Panc1 (cell line): Measurements from ENCODE around the gene IL1R2. TPM values are rescaled to one million over a fixed set of nuclear protein-coding genes. Genes with fewer than 3 reads are reported as not detected.

Source experiments
- ATAC-seq: fragments of 200-7000 bp; cut with Tn5 transposase; 2 replicates; pipeline ENCODE4 v1.9.1; 2020; ENCODE audit warnings: mild to moderate bottlenecking, moderate library complexity
- BruUV-seq: library from RNA; stranded (reverse); fragments of 400-500 nt; replicated peaks from 2 replicates; lab custom pipeline; 2021; lab: Mats Ljungman, UMichigan
- CTCF ChIA-PET: fragments of 300-600 bp; sonication (Branson Sonifier 250); formaldehyde crosslinking; loops from one replicate; lab custom pipeline; 2022; ENCODE audit warnings: antibody characterized with exemption; lab: Charles Lee
- POLR2A ChIA-PET: fragments of 300-600 bp; sonication (Branson Sonifier 250); formaldehyde crosslinking; loops from one replicate; lab custom pipeline; 2022; ENCODE audit warnings: antibody characterized with exemption; lab: Charles Lee
- DNase-seq: peaks from one replicate; pipeline ENCODE4 v3.0.0-alpha.2; 2010; ENCODE audit warnings: low read depth, low spot score
- H3K27ac ChIP-seq: 2 replicates; pipeline ENCODE4 v1.5.1; 2011; ENCODE audit warnings: mild to moderate bottlenecking, low read length, inconsistent platforms
- H3K27me3 ChIP-seq: fragments of 200-500 bp; sonication (Bioruptor generic); 2 replicates; pipeline ENCODE4 v1.6.0; 2014; ENCODE audit warnings: low read length, inconsistent platforms; ENCODE audit not compliant: control insufficient read depth, insufficient read depth
- H3K36me3 ChIP-seq: fragments of 200-500 bp; sonication (Bioruptor generic); 2 replicates; pipeline ENCODE4 v1.5.1; 2014; ENCODE audit warnings: inconsistent platforms, mild to moderate bottlenecking, low read length, moderate library complexity; ENCODE audit not compliant: control insufficient read depth, insufficient read depth
- H3K4me1 ChIP-seq: 2 replicates; pipeline ENCODE4 v1.5.1; 2011; ENCODE audit warnings: inconsistent platforms, mild to moderate bottlenecking, low read length, moderate library complexity; ENCODE audit not compliant: control insufficient read depth, insufficient read depth
- H3K4me3 ChIP-seq, 2 experiments: 2 replicates each; pipeline ENCODE4 v1.5.1; 2011 to 2012; ENCODE audit warnings: low read depth in 2 of 2, low read length in 2 of 2, mild to moderate bottlenecking in 2 of 2, inconsistent platforms in 1 of 2, moderate library complexity in 1 of 2
- H3K9me3 ChIP-seq: fragments of 200-500 bp; sonication (Bioruptor generic); 2 replicates; pipeline ENCODE4 v1.5.1; 2014; ENCODE audit warnings: low read depth, mild to moderate bottlenecking, inconsistent platforms, low read length, moderate library complexity; ENCODE audit not compliant: control insufficient read depth, insufficient read depth
- POLR2AphosphoS5 ChIP-seq: IDR thresholded peaks from 2 replicates; pipeline ENCODE4 v1.6.1; 2012; ENCODE audit warnings: mild to moderate bottlenecking, low read depth, low read length, moderate library complexity
- REST ChIP-seq, 2 experiments: IDR thresholded peaks; 2 replicates each; pipeline ENCODE4 v1.6.1; 2011 to 2012; ENCODE audit warnings: low read depth in 2 of 2, control low read depth in 1 of 2, low read length in 1 of 2, mild to moderate bottlenecking in 1 of 2, moderate library complexity in 1 of 2; ENCODE audit not compliant: insufficient read depth in 1 of 2
- SIN3A ChIP-seq: IDR thresholded peaks from 2 replicates; pipeline ENCODE4 v1.6.1; 2012; ENCODE audit warnings: low read depth, mild to moderate bottlenecking, low read length, moderate library complexity, borderline replicate concordance; ENCODE audit not compliant: insufficient read depth
- TCF7L2 ChIP-seq: IDR thresholded peaks from 2 replicates; pipeline ENCODE4 v1.6.1; 2011; ENCODE audit warnings: mild to moderate bottlenecking, low read depth, low read length, inconsistent platforms
- in situ Hi-C: cut with HindIII; loops from 2 replicates; pipeline ENCODE4 v1.10.0; 2016; ENCODE audit warnings: low sequenced_read_pairs, low pct_unique_long_range_greater_than_20kb
- intact Hi-C: fragments of 100-400 bp; cut with micrococcal nuclease; formaldehyde crosslinking; loops from one replicate; pipeline ENCODE4 v1.10.0; 2022; ENCODE audit not compliant: unreplicated experiment
- total RNA-seq: library from RNA; stranded (reverse); gene quantifications from one replicate; pipeline ENCODE4 v1.2.1, GENCODE V29; 2021; ENCODE audit not compliant: unreplicated experiment
- TF ChIP-seq, protein P1 (sequence below): fragments of 450-650 bp; IDR thresholded peaks from 2 replicates; pipeline ENCODE4 v1.5.1; 2017; ENCODE audit warnings: mild to moderate bottlenecking

Gene IL1R2
- total RNA-seq, 1 experiment from 2014 or later: 0.15 TPM

- no peak for TF ChIP-seq POLR2AphosphoS5
These were observed 73.2 kb downstream of the IL1R2 start (continued) for GRCh38 chr2:102064679-102065674.

GRCh38 chr2:102065675-102066252 lies 74.0 kb downstream of the IL1R2 start:
- POLR2A ChIA-PET: no interaction called here
- Histone ChIP-seq H3K36me3 (no peaks in the 10 kb centered on the region), H3K4me3 (no peak overlapping the region), H3K9me3 (no peaks in the 10 kb centered on the region), H3K27ac (no peak overlapping the region), H3K27me3 (no peaks in the 10 kb centered on the region), H3K4me1 (peaks cover 5% of the 10 kb centered on the region; the same call in 1 of the 2 replicates)
- ATAC-seq: no peak
- intact Hi-C loops: no loop called here
- CTCF ChIA-PET: no interaction called here
- DNase-seq: no peak
- in situ Hi-C loops: no loop called here
- BruUV-seq: no TSS peak
- TF ChIP-seq, protein P1, sequence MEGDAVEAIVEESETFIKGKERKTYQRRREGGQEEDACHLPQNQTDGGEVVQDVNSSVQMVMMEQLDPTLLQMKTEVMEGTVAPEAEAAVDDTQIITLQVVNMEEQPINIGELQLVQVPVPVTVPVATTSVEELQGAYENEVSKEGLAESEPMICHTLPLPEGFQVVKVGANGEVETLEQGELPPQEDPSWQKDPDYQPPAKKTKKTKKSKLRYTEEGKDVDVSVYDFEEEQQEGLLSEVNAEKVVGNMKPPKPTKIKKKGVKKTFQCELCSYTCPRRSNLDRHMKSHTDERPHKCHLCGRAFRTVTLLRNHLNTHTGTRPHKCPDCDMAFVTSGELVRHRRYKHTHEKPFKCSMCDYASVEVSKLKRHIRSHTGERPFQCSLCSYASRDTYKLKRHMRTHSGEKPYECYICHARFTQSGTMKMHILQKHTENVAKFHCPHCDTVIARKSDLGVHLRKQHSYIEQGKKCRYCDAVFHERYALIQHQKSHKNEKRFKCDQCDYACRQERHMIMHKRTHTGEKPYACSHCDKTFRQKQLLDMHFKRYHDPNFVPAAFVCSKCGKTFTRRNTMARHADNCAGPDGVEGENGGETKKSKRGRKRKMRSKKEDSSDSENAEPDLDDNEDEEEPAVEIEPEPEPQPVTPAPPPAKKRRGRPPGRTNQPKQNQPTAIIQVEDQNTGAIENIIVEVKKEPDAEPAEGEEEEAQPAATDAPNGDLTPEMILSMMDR: no peak
- TF ChIP-seq TCF7L2 (no peak), REST (IDR thresholded peaks at IDR 0.05; ENCODE audit: insufficient read depth in 1 of 2, low read depth in 2 of 2, low read length in 1 of 2) (no peak), POLR2AphosphoS5 (no peak), SIN3A (no peak)

DNA sequence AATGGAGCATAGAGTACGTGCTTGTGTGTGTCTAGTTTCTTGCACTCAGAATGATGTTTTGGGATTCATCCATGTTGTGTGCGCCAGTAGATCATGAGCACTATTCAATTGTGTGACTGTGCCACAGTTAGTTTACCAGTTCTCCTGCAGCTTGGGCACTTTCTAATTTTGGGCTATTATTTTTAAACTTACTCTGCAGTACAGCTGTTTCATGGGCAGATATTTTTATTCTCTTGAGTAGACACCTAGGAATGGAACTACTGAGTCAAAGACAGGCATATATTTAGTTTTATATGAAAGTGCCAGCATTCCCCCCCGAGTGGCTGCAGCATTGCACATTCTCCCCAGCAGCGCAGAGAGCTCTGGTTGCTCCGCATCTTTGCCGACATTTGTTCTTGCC lies 74.8 kb downstream of the IL1R2 start:
- H3K9me3 ChIP-seq: no peaks in the 10 kb centered on the region
- in situ Hi-C loops (no loop called here), intact Hi-C loops (no loop called here)
- H3K27me3 ChIP-seq: no peaks in the 10 kb centered on the region
- ChIA-PET CTCF (no interaction called here), POLR2A (no interaction called here)
- DNase-seq (no peak), ATAC-seq (no peak)
- TF ChIP-seq SIN3A (no peak), REST (IDR thresholded peaks at IDR 0.05; ENCODE audit: insufficient read depth in 1 of 2, low read depth in 2 of 2, low read length in 1 of 2) (no peak), TCF7L2 (no peak), POLR2AphosphoS5 (no peak)
- TF ChIP-seq, protein P1: no peak
- H3K4me3 ChIP-seq: no peak overlapping the region
- H3K36me3 ChIP-seq: no peaks in the 10 kb centered on the region
- H3K4me1 ChIP-seq: peaks cover 5% of the 10 kb centered on the region; the same call in 1 of the 2 replicates
- no TSS peak for BruUV-seq
- H3K27ac ChIP-seq: no peak overlapping the region
